HepG2 (cell line): ENCODE results near the gene SCRN3. TPM values are rescaled to one million over a fixed set of nuclear protein-coding genes. Genes with fewer than 3 reads are reported as not detected.

Source experiments
- ATAC-seq: fragments of 200-7000 bp; cut with Tn5 transposase; 3 replicates; pipeline ENCODE4 v1.9.1; 2020; ENCODE audit warnings: mild to moderate bottlenecking, moderate library complexity
- BruUV-seq: library from RNA; stranded (reverse); fragments of 400-500 nt; replicated peaks from 2 replicates; lab custom pipeline; 2021; lab: Mats Ljungman, UMichigan
- CTCF ChIA-PET: fragments of 300-600 bp; formaldehyde crosslinking; extraction: SDS; loops from one replicate; lab custom pipeline; 2021; ENCODE audit warnings: low total read pairs, inconsistent platforms, low intra/inter-chr PET ratio; lab: Yijun Ruan, JAX
- POLR2A ChIA-PET: fragments of 350-600 bp; sonication (Branson Sonifier 250); formaldehyde crosslinking; loops from one replicate; lab custom pipeline; 2020; ENCODE audit warnings: antibody characterized with exemption, inconsistent platforms; lab: Yijun Ruan, JAX
- DNase-seq: peaks from one replicate; pipeline ENCODE4 v3.0.0-alpha.2; 2015; ENCODE audit warnings: low spot score
- FAIRE-seq: peaks from 3 replicates; lab custom pipeline; 2011; peaks lifted over from hg19 to GRCh38; lab: Jason Lieb, UNC
- H2AFZ ChIP-seq: one replicate; pipeline ENCODE4 v1.6.1; 2011; ENCODE audit warnings: low read length, inconsistent platforms
- H3K27ac ChIP-seq: fragments of 300-600 bp; 3 replicates; pipeline ENCODE4 v1.8.0; 2011; ENCODE audit warnings: mixed run types, mild to moderate bottlenecking, mixed read lengths, low read length, inconsistent platforms; ENCODE audit not compliant: insufficient read depth; ENCODE audit errors: extremely low read length
- H3K27me3 ChIP-seq, 2 experiments: fragments of 200-600 bp in 1 of 2; 2 replicates in 1 of 2; 3 replicates in 1 of 2; pipeline versions ENCODE4 v1.6.0 to v1.8.0; 2011; ENCODE audit warnings: low read length in 2 of 2, mild to moderate bottlenecking in 2 of 2, moderate library complexity in 2 of 2, inconsistent platforms in 1 of 2; ENCODE audit not compliant: insufficient read depth in 2 of 2, control insufficient read depth in 1 of 2
- H3K36me3 ChIP-seq, 2 experiments: fragments of 200-600 bp in 1 of 2; replicated peaks in 1 of 2; 2 replicates in 1 of 2; 3 replicates in 1 of 2; pipeline versions ENCODE4 v1.5.1 to v1.8.0; 2011; ENCODE audit warnings: low read length in 2 of 2, inconsistent platforms in 1 of 2; ENCODE audit not compliant: insufficient read depth in 2 of 2, control insufficient read depth in 1 of 2
- H3K4me1 ChIP-seq: 2 replicates; pipeline ENCODE4 v1.5.1; 2012; ENCODE audit warnings: low read length, inconsistent platforms; ENCODE audit not compliant: insufficient read depth
- H3K4me2 ChIP-seq: 2 replicates; pipeline ENCODE4 v1.6.0; 2011; ENCODE audit warnings: low read depth, low read length, inconsistent platforms
- H3K4me3 ChIP-seq, 3 experiments: fragments of 200-600 bp in 1 of 3; sonication (generic), shearing (Covaris generic) in 1 of 3; replicated peaks in 1 of 3; 2 replicates each; pipeline ENCODE4 v1.5.1; 2011 to 2016; ENCODE audit warnings: low read length in 3 of 3, inconsistent platforms in 2 of 3, low read depth in 2 of 3, mild to moderate bottlenecking in 2 of 3, control low read depth in 1 of 3, mixed read lengths in 1 of 3; ENCODE audit not compliant: insufficient read depth in 1 of 3
- H3K79me2 ChIP-seq: one replicate; pipeline ENCODE4 v1.6.1; 2011; ENCODE audit warnings: low read length, inconsistent platforms; ENCODE audit not compliant: insufficient read depth
- H3K9ac ChIP-seq: 2 replicates; pipeline ENCODE4 v1.6.0; 2011; ENCODE audit warnings: mild to moderate bottlenecking, low read depth, low read length, inconsistent platforms; ENCODE audit not compliant: insufficient read depth
- H3K9me3 ChIP-seq: 2 replicates; pipeline ENCODE4 v1.5.1; 2012; ENCODE audit warnings: mild to moderate bottlenecking, low read length
- H4K20me1 ChIP-seq: 2 replicates; pipeline ENCODE4 v1.6.0; 2011; ENCODE audit warnings: inconsistent platforms, mild to moderate bottlenecking, low read length, moderate library complexity; ENCODE audit not compliant: insufficient read depth
- DMTF1 ChIP-seq: sonication (generic); formaldehyde crosslinking; IDR thresholded peaks from 2 replicates; pipeline ENCODE4 v1.4.0; 2020; ENCODE audit warnings: mild to moderate bottlenecking, missing genetic modification reagents
- KLF15 ChIP-seq: sonication (generic); formaldehyde crosslinking; IDR thresholded peaks from 2 replicates; pipeline ENCODE4 v1.8.1; 2023; ENCODE audit warnings: borderline replicate concordance, mild to moderate bottlenecking, inconsistent platforms, missing genetic modification reagents, mixed read lengths
- MTF2 ChIP-seq: sonication (generic); formaldehyde crosslinking; IDR thresholded peaks from 2 replicates; pipeline ENCODE4 v1.5.0; 2020; ENCODE audit warnings: missing genetic modification reagents, borderline replicate concordance
- NFKBIZ ChIP-seq: IDR thresholded peaks from 2 replicates; pipeline ENCODE4 v1.6.1; 2018; ENCODE audit warnings: missing genetic modification reagents, missing compliant biosample characterization
- REL ChIP-seq: sonication (generic); formaldehyde crosslinking; conservative IDR thresholded peaks from 2 replicates; pipeline ENCODE4 v1.8.0; 2022; ENCODE audit warnings: mild to moderate bottlenecking, missing genetic modification reagents, moderate library complexity
- SKI ChIP-seq: fragments of 450-650 bp; IDR thresholded peaks from one replicate; pipeline ENCODE4 v1.6.1; 2018; ENCODE audit warnings: mild to moderate bottlenecking; ENCODE audit not compliant: partially characterized antibody
- TBX2 ChIP-seq: sonication (generic); formaldehyde crosslinking; IDR thresholded peaks from 2 replicates; pipeline ENCODE4 v1.5.0; 2020; ENCODE audit warnings: missing genetic modification reagents, mild to moderate bottlenecking, borderline replicate concordance
- TIGD3 ChIP-seq: sonication (generic); formaldehyde crosslinking; IDR thresholded peaks from 2 replicates; pipeline ENCODE4 v1.5.1; 2020; ENCODE audit warnings: mild to moderate bottlenecking, missing genetic modification reagents, borderline replicate concordance
- ZNF34 ChIP-seq: sonication (generic); formaldehyde crosslinking; IDR thresholded peaks from 2 replicates; pipeline ENCODE4 v1.4.0; 2020; ENCODE audit warnings: mild to moderate bottlenecking, missing genetic modification reagents, borderline replicate concordance
- ZNF891 ChIP-seq: sonication (generic); formaldehyde crosslinking; IDR thresholded peaks from 2 replicates; pipeline ENCODE4 v1.5.0; 2020; ENCODE audit warnings: mild to moderate bottlenecking, missing genetic modification reagents
- WGBS: methylation state at CpG from one replicate; pipeline ENCODE4 v1.1.6; 2017; ENCODE audit warnings: low lambda C conversion rate; 5-methylcytosine and 5-hydroxymethylcytosine counted together
- in situ Hi-C: cut with HindIII; loops from 2 replicates; pipeline ENCODE4 v1.10.0; 2017; ENCODE audit warnings: low pct_unique_long_range_greater_than_20kb; ENCODE audit not compliant: extremely low pct_ligation_motif_present
- intact Hi-C: fragments of 100-400 bp; cut with micrococcal nuclease; formaldehyde crosslinking; loops from one replicate; pipeline ENCODE4 v1.10.0; 2022; ENCODE audit not compliant: unreplicated experiment
- polyA plus RNA-seq, 8 experiments: library from polyadenylated mRNA; depleted of rRNA in 3 of 8; stranded (reverse) in 7 of 8; unstranded in 1 of 8; fragments of >200 nt; fragmentation: Illumina TruSeq in 4 of 8; extraction: Trizol in 4 of 8; gene quantifications; 2 replicates each; pipeline versions ENCODE4 v1.2.1 to v1.2.3, GENCODE V29; 2011 to 2016; ENCODE audit warnings: low read depth in 4 of 8, missing spikeins in 1 of 8, mixed read lengths in 1 of 8; ENCODE audit not compliant: insufficient read depth in 1 of 8
- total RNA-seq, 5 experiments: library from RNA; depleted of rRNA; stranded (reverse); fragments of >200 nt; fragmentation: Illumina TruSeq; extraction: Trizol; gene quantifications; 2 replicates each; pipeline ENCODE4 v1.2.3, GENCODE V29; 2016; ENCODE audit warnings: low read depth in 1 of 5
- TF ChIP-seq, protein P1 (sequence below): sonication (generic); formaldehyde crosslinking; IDR thresholded peaks from 2 replicates; pipeline ENCODE4 v1.4.0; 2020; ENCODE audit warnings: missing genetic modification reagents, borderline replicate concordance
- TF ChIP-seq, protein P2 (sequence below): sonication (generic); formaldehyde crosslinking; IDR thresholded peaks from 2 replicates; pipeline ENCODE4 v1.5.0; 2020; ENCODE audit warnings: missing genetic modification reagents, mild to moderate bottlenecking, borderline replicate concordance
- TF ChIP-seq, protein P3 (sequence below): sonication (generic); formaldehyde crosslinking; IDR thresholded peaks from 2 replicates; pipeline ENCODE4 v1.5.1; 2020; ENCODE audit warnings: missing genetic modification reagents, mild to moderate bottlenecking, borderline replicate concordance

The SCRN3 gene
- total and polyA plus RNA-seq, 2 of the 13 experiments (the other 11 are each of a cell fraction or from before 2014, with no cell fraction given) = 6.6 to 11.3 TPM

GRCh38 chr2:174428214-174428613 lies 32.7 kb downstream of the SCRN3 start (continued):
- TF ChIP-seq SKI = peak; percentile 36
- TF ChIP-seq, all 625 proteins: peak for 42

- ChIA-PET CTCF (no interaction called here), POLR2A (no interaction called here)
- 44% methylated on average over 2 of the region's 2 CpGs for WGBS
- Histone ChIP-seq H2AFZ (no peak overlapping the region), H4K20me1 (no peaks in the 10 kb centered on the region), H3K27me3 (no peaks in the 10 kb centered on the region), H3K4me1 (peaks cover 20% of the 10 kb centered on the region), H3K27ac (no peak overlapping the region), H3K36me3 (no peaks in the 10 kb centered on the region), H3K9me3 (no peaks in the 10 kb centered on the region), H3K9ac (no peak overlapping the region), H3K4me3 (no peak overlapping the region), H3K4me2 (no peak overlapping the region), H3K79me2 (no peaks in the 10 kb centered on the region)
- no peak for ATAC-seq
- no peak for FAIRE-seq
- no TSS peak for BruUV-seq
- in situ Hi-C loops = no loop called here
- no peak for DNase-seq
- intact Hi-C loops = no loop called here
- TF ChIP-seq, protein P1, sequence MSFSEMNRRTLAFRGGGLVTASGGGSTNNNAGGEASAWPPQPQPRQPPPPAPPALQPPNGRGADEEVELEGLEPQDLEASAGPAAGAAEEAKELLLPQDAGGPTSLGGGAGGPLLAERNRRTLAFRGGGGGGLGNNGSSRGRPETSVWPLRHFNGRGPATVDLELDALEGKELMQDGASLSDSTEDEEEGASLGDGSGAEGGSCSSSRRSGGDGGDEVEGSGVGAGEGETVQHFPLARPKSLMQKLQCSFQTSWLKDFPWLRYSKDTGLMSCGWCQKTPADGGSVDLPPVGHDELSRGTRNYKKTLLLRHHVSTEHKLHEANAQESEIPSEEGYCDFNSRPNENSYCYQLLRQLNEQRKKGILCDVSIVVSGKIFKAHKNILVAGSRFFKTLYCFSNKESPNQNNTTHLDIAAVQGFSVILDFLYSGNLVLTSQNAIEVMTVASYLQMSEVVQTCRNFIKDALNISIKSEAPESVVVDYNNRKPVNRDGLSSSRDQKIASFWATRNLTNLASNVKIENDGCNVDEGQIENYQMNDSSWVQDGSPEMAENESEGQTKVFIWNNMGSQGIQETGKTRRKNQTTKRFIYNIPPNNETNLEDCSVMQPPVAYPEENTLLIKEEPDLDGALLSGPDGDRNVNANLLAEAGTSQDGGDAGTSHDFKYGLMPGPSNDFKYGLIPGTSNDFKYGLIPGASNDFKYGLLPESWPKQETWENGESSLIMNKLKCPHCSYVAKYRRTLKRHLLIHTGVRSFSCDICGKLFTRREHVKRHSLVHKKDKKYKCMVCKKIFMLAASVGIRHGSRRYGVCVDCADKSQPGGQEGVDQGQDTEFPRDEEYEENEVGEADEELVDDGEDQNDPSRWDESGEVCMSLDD (CRISPR knock-in tag) = no peak
- TF ChIP-seq, protein P2, sequence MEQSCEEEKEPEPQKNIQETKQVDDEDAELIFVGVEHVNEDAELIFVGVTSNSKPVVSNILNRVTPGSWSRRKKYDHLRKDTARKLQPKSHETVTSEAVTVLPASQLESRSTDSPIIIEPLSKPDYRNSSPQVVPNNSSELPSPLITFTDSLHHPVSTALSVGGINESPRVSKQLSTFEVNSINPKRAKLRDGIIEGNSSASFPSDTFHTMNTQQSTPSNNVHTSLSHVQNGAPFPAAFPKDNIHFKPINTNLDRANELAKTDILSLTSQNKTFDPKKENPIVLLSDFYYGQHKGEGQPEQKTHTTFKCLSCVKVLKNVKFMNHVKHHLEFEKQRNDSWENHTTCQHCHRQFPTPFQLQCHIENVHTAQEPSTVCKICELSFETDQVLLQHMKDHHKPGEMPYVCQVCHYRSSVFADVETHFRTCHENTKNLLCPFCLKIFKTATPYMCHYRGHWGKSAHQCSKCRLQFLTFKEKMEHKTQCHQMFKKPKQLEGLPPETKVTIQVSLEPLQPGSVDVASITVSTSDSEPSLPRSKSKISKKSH = no peak
- TF ChIP-seq NFKBIZ (no peak), ZNF891 (no peak), TBX2 (CRISPR knock-in tag) (no peak), TIGD3 (CRISPR knock-in tag) (no peak), MTF2 (no peak), ZNF34 (CRISPR knock-in tag) (no peak), REL (no peak), KLF15 (CRISPR knock-in tag) (no peak), DMTF1 (no peak)
- TF ChIP-seq, protein P3, sequence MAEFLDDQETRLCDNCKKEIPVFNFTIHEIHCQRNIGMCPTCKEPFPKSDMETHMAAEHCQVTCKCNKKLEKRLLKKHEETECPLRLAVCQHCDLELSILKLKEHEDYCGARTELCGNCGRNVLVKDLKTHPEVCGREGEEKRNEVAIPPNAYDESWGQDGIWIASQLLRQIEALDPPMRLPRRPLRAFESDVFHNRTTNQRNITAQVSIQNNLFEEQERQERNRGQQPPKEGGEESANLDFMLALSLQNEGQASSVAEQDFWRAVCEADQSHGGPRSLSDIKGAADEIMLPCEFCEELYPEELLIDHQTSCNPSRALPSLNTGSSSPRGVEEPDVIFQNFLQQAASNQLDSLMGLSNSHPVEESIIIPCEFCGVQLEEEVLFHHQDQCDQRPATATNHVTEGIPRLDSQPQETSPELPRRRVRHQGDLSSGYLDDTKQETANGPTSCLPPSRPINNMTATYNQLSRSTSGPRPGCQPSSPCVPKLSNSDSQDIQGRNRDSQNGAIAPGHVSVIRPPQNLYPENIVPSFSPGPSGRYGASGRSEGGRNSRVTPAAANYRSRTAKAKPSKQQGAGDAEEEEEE (CRISPR knock-in tag) = no peak
These were observed 34.5 kb downstream of the SCRN3 start for GRCh38 chr2:174430066-174430465.
